Effector memory CD4-positive, alpha-beta T cell (primary cell): ENCODE results near the gene ZC3H12A.

Experiments
- DNase-seq, 3 donors: peaks; one replicate each; pipeline ENCODE4 v3.0.0-alpha.2; 2020
- H3K27ac ChIP-seq: 2 replicates; pipeline ENCODE4 v1.7.0; 2013; ENCODE audit warnings: mild to moderate bottlenecking, low read length, moderate library complexity; ENCODE audit not compliant: insufficient read depth, poor library complexity, severe bottlenecking
- H3K27me3 ChIP-seq: replicated peaks from 2 replicates; pipeline ENCODE4 v1.7.0; 2013; ENCODE audit warnings: mild to moderate bottlenecking, low read length; ENCODE audit not compliant: insufficient read depth, control insufficient read depth, poor library complexity, severe bottlenecking
- H3K36me3 ChIP-seq: 2 replicates; pipeline ENCODE4 v1.7.0; 2013; ENCODE audit warnings: mild to moderate bottlenecking, low read length, moderate library complexity; ENCODE audit not compliant: control insufficient read depth, insufficient read depth
- H3K4me1 ChIP-seq: 2 replicates; pipeline ENCODE4 v1.7.0; 2013; ENCODE audit warnings: low read length, mild to moderate bottlenecking; ENCODE audit not compliant: control insufficient read depth, insufficient read depth, poor library complexity, severe bottlenecking
- H3K4me3 ChIP-seq: 2 replicates; pipeline ENCODE4 v1.7.0; 2013; ENCODE audit warnings: low read length, low read depth, mild to moderate bottlenecking; ENCODE audit not compliant: insufficient read depth, poor library complexity, severe bottlenecking
- H3K9me3 ChIP-seq: 2 replicates; pipeline ENCODE4 v1.7.0; 2013; ENCODE audit warnings: mild to moderate bottlenecking, low read length, moderate library complexity; ENCODE audit not compliant: control insufficient read depth

ZC3H12A gene

GRCh38 chr1:37438869-37439343 lies 35.5 kb upstream of the ZC3H12A start:
- H3K27ac ChIP-seq, result no peak overlapping the region
- H3K27me3 ChIP-seq, result no peaks in the 10 kb centered on the region
- DNase-seq, result no peak
- H3K4me1 ChIP-seq, result no peaks in the 10 kb centered on the region
- no peaks in the 10 kb centered on the region for H3K36me3 ChIP-seq
- H3K4me3 ChIP-seq, result no peak overlapping the region
- H3K9me3 ChIP-seq, result no peaks in the 10 kb centered on the region

GRCh38 chr1:37439349-37439995 lies 34.9 kb upstream of the ZC3H12A start:
- no peak for DNase-seq

GRCh38 chr1:37441490-37441889 lies 32.9 kb upstream of the ZC3H12A start:
- Histone ChIP-seq H3K4me3 (no peak overlapping the region), H3K4me1 (no peaks in the 10 kb centered on the region), H3K36me3 (no peaks in the 10 kb centered on the region), H3K27ac (no peak overlapping the region), H3K9me3 (no peaks in the 10 kb centered on the region), H3K27me3 (no peaks in the 10 kb centered on the region)
- DNase-seq, result no peak

More at GRCh38 chr1:37439349-37439995, 34.9 kb upstream of the ZC3H12A start:
- Histone ChIP-seq H3K27me3 (no peaks in the 10 kb centered on the region), H3K9me3 (no peaks in the 10 kb centered on the region), H3K4me3 (no peak overlapping the region), H3K27ac (no peak overlapping the region), H3K4me1 (no peaks in the 10 kb centered on the region), H3K36me3 (no peaks in the 10 kb centered on the region)

GRCh38 chr1:37442139-37442538 lies 32.2 kb upstream of the ZC3H12A start:
- Histone ChIP-seq H3K4me3 (no peak overlapping the region), H3K36me3 (no peaks in the 10 kb centered on the region), H3K27me3 (no peaks in the 10 kb centered on the region), H3K27ac (no peak overlapping the region), H3K9me3 (no peaks in the 10 kb centered on the region), H3K4me1 (no peaks in the 10 kb centered on the region)
- DNase-seq, result no peak

- no peak for DNase-seq
- H3K4me1 ChIP-seq, result no peaks in the 10 kb centered on the region
- H3K4me3 ChIP-seq, result no peak overlapping the region
- H3K36me3 ChIP-seq, result no peaks in the 10 kb centered on the region
- no peaks in the 10 kb centered on the region for H3K27me3 ChIP-seq
- H3K27ac ChIP-seq, result no peak overlapping the region
- no peaks in the 10 kb centered on the region for H3K9me3 ChIP-seq
Observed at GRCh38 chr1:37442644-37443043, 31.7 kb upstream of the ZC3H12A start.

- no peaks in the 10 kb centered on the region for H3K9me3 ChIP-seq
- DNase-seq, result no peak
- H3K27ac ChIP-seq, result no peak overlapping the region
- H3K4me3 ChIP-seq, result no peak overlapping the region
- H3K27me3 ChIP-seq, result no peaks in the 10 kb centered on the region
- H3K4me1 ChIP-seq, result no peaks in the 10 kb centered on the region
- H3K36me3 ChIP-seq, result no peaks in the 10 kb centered on the region
Observed at GRCh38 chr1:37446874-37447273, 27.5 kb upstream of the ZC3H12A start.

- DNase-seq, result no peak
- no peak overlapping the region for H3K27ac ChIP-seq
- no peaks in the 10 kb centered on the region for H3K4me1 ChIP-seq
- H3K4me3 ChIP-seq, result no peak overlapping the region
- no peaks in the 10 kb centered on the region for H3K9me3 ChIP-seq
- no peaks in the 10 kb centered on the region for H3K36me3 ChIP-seq
- no peaks in the 10 kb centered on the region for H3K27me3 ChIP-seq
Observed at GRCh38 chr1:37448185-37448584, 26.2 kb upstream of the ZC3H12A start.

GRCh38 chr1:37448691-37449417 lies 25.5 kb upstream of the ZC3H12A start:
- Histone ChIP-seq H3K4me3 (no peak overlapping the region), H3K36me3 (no peaks in the 10 kb centered on the region), H3K9me3 (no peaks in the 10 kb centered on the region), H3K27me3 (no peaks in the 10 kb centered on the region), H3K4me1 (no peaks in the 10 kb centered on the region), H3K27ac (no peak overlapping the region)
- no peak for DNase-seq

- Histone ChIP-seq H3K4me3 (no peak overlapping the region), H3K9me3 (no peaks in the 10 kb centered on the region), H3K36me3 (no peaks in the 10 kb centered on the region), H3K27me3 (no peaks in the 10 kb centered on the region), H3K4me1 (no peaks in the 10 kb centered on the region), H3K27ac (no peak overlapping the region)
- DNase-seq, result no peak
Observed at GRCh38 chr1:37449936-37450335, 24.4 kb upstream of the ZC3H12A start.

- H3K9me3 ChIP-seq, result no peaks in the 10 kb centered on the region
- H3K27ac ChIP-seq, result no peak overlapping the region
- H3K27me3 ChIP-seq, result no peaks in the 10 kb centered on the region
- H3K4me1 ChIP-seq, result no peaks in the 10 kb centered on the region
- no peak overlapping the region for H3K4me3 ChIP-seq
- no peaks in the 10 kb centered on the region for H3K36me3 ChIP-seq
- DNase-seq, result no peak
Observed at GRCh38 chr1:37452416-37452815, 22.0 kb upstream of the ZC3H12A start.
